ENCODE results near the gene ATP23.

ATP23 gene

GRCh38 chr12:57983858-57984505 is 42.6 kb downstream of the ATP23 start:
- no peak for DNase-seq (ENCODE audit: low read depth)

GRCh38 chr12:57984629-57985151 is 43.3 kb downstream of the ATP23 start:
- no peak for DNase-seq (ENCODE audit: low read depth)

- no peak for DNase-seq (ENCODE audit: low read depth)
Measured at GRCh38 chr12:57985685-57986084, 44.3 kb downstream of the ATP23 start.

DNA sequence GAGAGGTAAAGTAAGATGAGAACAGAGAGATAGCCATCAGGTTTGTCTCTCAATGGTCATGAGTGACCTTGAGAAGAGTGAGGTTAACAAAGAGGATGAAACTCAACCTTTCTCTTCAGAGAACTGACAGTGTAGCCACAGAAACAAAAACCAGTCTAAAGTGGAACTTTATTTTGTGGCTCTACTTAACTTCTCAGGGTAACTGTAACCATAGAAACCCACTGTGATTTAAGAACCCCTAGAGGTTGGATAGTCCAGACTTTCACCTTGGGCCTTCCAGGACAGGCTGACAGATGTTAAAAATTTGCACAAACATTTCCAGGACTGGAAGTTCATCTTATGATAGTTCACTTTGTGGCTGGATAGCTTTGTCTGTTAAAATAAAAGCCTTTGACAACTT is 48.5 kb downstream of the ATP23 start:
- DNase-seq (ENCODE audit: low read depth): no peak

DNA sequence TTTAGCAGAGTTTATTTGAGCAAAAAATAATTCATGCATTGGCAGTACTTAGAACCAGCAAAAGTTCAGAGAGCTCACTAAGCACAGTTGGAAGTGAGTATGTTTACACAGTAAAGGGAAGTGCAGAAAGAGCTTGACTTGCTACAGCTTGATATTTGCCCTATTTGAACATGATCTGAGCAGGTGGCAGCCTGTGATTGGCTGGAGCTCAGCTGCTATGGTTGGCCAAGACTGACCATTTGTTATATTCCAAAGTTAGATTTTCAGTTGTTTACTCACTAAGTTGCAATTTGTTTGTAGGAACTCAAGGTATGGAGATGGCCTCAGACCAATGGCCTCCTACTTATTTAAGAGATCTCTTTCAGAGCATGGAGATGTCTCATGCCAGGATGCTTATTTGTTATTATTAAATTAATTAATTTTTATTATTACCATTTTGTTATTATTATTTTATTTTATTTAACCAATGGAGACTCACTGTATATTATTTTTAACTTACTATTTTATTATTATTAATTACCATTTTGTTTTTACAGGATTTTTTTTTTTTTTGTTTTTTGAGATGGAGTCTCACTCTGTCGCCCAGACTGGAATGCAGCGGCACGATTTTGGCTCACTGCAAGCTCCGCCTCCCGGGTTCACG is 49.0 kb downstream of the ATP23 start:
- no peak for DNase-seq (ENCODE audit: low read depth)

- no peak for DNase-seq (ENCODE audit: low read depth)
Measured at GRCh38 chr12:57992001-57992400, 50.6 kb downstream of the ATP23 start.

DNA sequence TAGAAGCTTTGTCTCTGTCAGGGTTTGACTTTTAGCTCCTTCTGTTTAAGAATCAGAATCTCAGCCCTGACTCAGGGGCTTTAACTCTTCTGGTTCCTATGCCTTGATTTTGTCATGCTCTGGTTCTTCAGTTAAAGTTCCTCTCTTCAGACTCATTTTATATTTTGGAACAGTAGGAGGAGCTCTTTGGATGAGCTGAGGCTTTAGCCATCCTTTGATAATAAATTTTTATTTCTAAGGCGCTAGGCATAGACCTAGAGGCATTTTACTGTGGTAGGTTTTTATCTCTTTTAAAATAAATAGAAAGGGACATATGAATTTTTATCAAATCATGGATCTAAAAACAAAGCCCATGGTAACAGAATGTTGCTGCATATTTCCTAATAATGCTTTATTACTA is 51.7 kb downstream of the ATP23 start:
- no peak for DNase-seq (ENCODE audit: low read depth)

- DNase-seq (ENCODE audit: low read depth): no peak
Measured at GRCh38 chr12:57993834-57994233, 52.5 kb downstream of the ATP23 start.

- DNase-seq (ENCODE audit: low read depth): no peak
Measured at GRCh38 chr12:57996520-57996919, 55.2 kb downstream of the ATP23 start.

- no peak for DNase-seq (ENCODE audit: low read depth)
Measured at GRCh38 chr12:57998251-57998650, 56.9 kb downstream of the ATP23 start.

DNA sequence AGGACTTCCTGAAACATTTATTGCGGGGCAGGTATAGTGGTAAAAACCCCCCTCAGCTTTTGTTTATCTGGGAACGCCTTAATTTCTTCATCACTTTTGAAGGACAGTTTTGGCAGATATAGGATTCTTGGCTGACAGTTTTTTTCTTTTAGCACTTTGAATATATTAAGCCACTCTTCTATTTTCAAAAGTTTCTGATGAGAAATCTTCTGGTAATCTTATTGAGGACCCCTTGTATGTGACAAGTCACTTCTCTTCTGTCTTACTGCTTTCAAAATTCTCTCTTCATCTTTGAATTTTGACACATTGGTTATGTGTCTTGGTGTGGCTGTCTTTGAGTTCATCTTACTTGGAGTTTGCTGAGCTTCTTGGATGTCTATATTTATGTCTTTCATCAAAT is 59.1 kb downstream of the ATP23 start:
- no peak for DNase-seq (ENCODE audit: low read depth)

- DNase-seq (ENCODE audit: low read depth): no peak
Measured at GRCh38 chr12:58007875-58008274, 66.5 kb downstream of the ATP23 start.

DNA sequence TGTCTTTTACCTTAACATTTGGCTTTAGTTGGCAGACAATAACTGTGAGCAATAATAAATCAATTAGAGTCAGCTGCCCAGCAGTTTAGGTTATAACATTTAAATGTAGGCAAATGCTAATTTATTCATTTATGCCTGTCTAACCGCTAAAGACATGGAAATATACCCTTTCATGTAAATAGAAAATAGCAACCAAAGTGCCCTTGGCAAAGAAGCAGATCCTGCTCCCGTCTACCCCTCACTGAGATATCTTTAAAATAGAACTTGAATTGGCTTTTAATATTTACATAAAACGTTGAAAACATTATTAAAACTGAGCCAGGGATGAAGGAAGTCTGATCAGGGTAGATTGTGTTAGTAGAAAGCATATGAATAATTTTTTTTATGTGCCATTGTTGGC is 67.3 kb downstream of the ATP23 start:
- no peak for DNase-seq (ENCODE audit: low read depth)

Measured in activated gamma-delta T cell treated with anti-CD3 and anti-CD28 coated beads, Interleukin-2, amount 50 U/mL, for 16 hours (primary cell).